Measurements from ENCODE around the gene CASS4.

DNA sequence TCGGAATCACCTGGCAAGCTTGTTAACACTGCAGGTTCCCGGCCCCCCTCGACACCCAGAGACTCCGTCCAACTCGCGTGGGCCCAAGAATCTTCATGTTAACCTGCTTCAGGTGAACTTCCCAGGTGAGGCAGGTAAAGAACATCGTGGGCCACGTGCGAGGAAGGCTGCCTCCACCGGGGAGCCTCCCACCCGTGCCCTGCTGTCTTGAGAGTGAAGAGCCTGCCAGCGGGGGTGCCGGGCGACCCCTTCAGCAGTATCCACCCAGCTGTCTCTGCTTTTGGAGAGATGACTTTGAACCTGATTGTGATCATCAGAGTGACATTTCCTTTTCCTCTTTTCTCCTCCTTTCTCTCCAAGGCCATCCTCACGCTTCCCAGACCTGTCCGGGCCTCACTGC, 33.5 kb downstream of the CASS4 start:
- TF ChIP-seq, protein P1, sequence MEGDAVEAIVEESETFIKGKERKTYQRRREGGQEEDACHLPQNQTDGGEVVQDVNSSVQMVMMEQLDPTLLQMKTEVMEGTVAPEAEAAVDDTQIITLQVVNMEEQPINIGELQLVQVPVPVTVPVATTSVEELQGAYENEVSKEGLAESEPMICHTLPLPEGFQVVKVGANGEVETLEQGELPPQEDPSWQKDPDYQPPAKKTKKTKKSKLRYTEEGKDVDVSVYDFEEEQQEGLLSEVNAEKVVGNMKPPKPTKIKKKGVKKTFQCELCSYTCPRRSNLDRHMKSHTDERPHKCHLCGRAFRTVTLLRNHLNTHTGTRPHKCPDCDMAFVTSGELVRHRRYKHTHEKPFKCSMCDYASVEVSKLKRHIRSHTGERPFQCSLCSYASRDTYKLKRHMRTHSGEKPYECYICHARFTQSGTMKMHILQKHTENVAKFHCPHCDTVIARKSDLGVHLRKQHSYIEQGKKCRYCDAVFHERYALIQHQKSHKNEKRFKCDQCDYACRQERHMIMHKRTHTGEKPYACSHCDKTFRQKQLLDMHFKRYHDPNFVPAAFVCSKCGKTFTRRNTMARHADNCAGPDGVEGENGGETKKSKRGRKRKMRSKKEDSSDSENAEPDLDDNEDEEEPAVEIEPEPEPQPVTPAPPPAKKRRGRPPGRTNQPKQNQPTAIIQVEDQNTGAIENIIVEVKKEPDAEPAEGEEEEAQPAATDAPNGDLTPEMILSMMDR (IDR thresholded peaks at IDR 0.05): no peak
- no peak for TF ChIP-seq ZFX (IDR thresholded peaks at IDR 0.05; ENCODE audit: borderline replicate concordance)

Data from 22Rv1 (cell line).